Ovary (tissue), 3 donors: ENCODE data around the gene ELANE.

Experiments
- POLR2A ChIP-seq: fragments of 450-650 bp; IDR thresholded peaks from one replicate; pipeline ENCODE4 v1.6.1; 2017; ENCODE audit warnings: antibody characterized with exemption, mild to moderate bottlenecking, moderate library complexity
- TF ChIP-seq, protein P1 (sequence below), 3 donors: fragments of 450-650 bp in 2 of 3; fragments of 200-600 bp in 1 of 3; IDR thresholded peaks; one replicate each; pipeline versions ENCODE4 v1.5.1 to v1.8.0; 2016 to 2022; ENCODE audit warnings: antibody characterized with exemption in 3 of 3, mild to moderate bottlenecking in 1 of 3
- donor health status: DM: no; HTN: no; CAD: no.

GRCh38 chr19:885536-886224 lies 33.6 kb downstream of the ELANE start:
- TF ChIP-seq, protein P1, sequence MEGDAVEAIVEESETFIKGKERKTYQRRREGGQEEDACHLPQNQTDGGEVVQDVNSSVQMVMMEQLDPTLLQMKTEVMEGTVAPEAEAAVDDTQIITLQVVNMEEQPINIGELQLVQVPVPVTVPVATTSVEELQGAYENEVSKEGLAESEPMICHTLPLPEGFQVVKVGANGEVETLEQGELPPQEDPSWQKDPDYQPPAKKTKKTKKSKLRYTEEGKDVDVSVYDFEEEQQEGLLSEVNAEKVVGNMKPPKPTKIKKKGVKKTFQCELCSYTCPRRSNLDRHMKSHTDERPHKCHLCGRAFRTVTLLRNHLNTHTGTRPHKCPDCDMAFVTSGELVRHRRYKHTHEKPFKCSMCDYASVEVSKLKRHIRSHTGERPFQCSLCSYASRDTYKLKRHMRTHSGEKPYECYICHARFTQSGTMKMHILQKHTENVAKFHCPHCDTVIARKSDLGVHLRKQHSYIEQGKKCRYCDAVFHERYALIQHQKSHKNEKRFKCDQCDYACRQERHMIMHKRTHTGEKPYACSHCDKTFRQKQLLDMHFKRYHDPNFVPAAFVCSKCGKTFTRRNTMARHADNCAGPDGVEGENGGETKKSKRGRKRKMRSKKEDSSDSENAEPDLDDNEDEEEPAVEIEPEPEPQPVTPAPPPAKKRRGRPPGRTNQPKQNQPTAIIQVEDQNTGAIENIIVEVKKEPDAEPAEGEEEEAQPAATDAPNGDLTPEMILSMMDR (IDR thresholded peaks at IDR 0.05): no peak
- TF ChIP-seq POLR2A: no peak
